KMS-11 (cell line): ENCODE results near the gene FCN1.

ENCODE experiments used
- H2AFZ ChIP-seq: fragments of 200-600 bp; sonication (generic); 2 replicates; pipeline ENCODE4 v1.6.1; 2016; ENCODE audit warnings: antibody characterized with exemption, mixed run types, low read depth
- H3K27ac ChIP-seq: fragments of 200-600 bp; sonication (generic); 2 replicates; pipeline ENCODE4 v1.6.1; 2016; ENCODE audit warnings: mild to moderate bottlenecking, mixed run types
- H3K27me3 ChIP-seq: fragments of 200-600 bp; sonication (generic); 2 replicates; pipeline ENCODE4 v1.6.1; 2017; ENCODE audit warnings: mild to moderate bottlenecking, low read depth, mixed run types, moderate library complexity; ENCODE audit not compliant: insufficient read depth
- H3K36me3 ChIP-seq: fragments of 200-600 bp; sonication (generic); 2 replicates; pipeline ENCODE4 v1.6.1; 2017; ENCODE audit warnings: mild to moderate bottlenecking, mixed run types; ENCODE audit not compliant: insufficient read depth
- H3K4me1 ChIP-seq: fragments of 200-600 bp; sonication (generic); 2 replicates; pipeline ENCODE4 v1.6.1; 2016; ENCODE audit warnings: mild to moderate bottlenecking, low read depth, mixed run types; ENCODE audit not compliant: poor library complexity, severe bottlenecking
- H3K4me2 ChIP-seq: fragments of 200-600 bp; sonication (generic); 2 replicates; pipeline ENCODE4 v1.7.0; 2016; ENCODE audit warnings: mild to moderate bottlenecking, mixed run types
- H3K4me3 ChIP-seq: fragments of 200-600 bp; sonication (generic); IDR thresholded peaks from 2 replicates; pipeline ENCODE4 v1.6.1; 2017; ENCODE audit warnings: low read depth, low read length, mixed read lengths; ENCODE audit not compliant: insufficient read depth
- H3K79me2 ChIP-seq: fragments of 200-600 bp; sonication (generic); 2 replicates; pipeline ENCODE4 v1.6.1; 2016; ENCODE audit warnings: low read depth, mixed run types; ENCODE audit not compliant: insufficient read depth
- H3K9ac ChIP-seq: fragments of 200-600 bp; sonication (generic); 2 replicates; pipeline ENCODE4 v1.6.1; 2016; ENCODE audit warnings: mild to moderate bottlenecking, mixed run types
- H4K20me1 ChIP-seq: fragments of 200-600 bp; sonication (generic); 2 replicates; pipeline ENCODE4 v1.6.1; 2016; ENCODE audit warnings: mild to moderate bottlenecking, mixed run types; ENCODE audit not compliant: insufficient read depth
- CTCF ChIP-seq: fragments of 200-600 bp; sonication (generic); conservative IDR thresholded peaks from 2 replicates; pipeline ENCODE4 v1.6.1; 2017; ENCODE audit warnings: low read depth, mild to moderate bottlenecking, antibody characterized with exemption, low read length, moderate library complexity, mixed read lengths

The FCN1 gene

DNA sequence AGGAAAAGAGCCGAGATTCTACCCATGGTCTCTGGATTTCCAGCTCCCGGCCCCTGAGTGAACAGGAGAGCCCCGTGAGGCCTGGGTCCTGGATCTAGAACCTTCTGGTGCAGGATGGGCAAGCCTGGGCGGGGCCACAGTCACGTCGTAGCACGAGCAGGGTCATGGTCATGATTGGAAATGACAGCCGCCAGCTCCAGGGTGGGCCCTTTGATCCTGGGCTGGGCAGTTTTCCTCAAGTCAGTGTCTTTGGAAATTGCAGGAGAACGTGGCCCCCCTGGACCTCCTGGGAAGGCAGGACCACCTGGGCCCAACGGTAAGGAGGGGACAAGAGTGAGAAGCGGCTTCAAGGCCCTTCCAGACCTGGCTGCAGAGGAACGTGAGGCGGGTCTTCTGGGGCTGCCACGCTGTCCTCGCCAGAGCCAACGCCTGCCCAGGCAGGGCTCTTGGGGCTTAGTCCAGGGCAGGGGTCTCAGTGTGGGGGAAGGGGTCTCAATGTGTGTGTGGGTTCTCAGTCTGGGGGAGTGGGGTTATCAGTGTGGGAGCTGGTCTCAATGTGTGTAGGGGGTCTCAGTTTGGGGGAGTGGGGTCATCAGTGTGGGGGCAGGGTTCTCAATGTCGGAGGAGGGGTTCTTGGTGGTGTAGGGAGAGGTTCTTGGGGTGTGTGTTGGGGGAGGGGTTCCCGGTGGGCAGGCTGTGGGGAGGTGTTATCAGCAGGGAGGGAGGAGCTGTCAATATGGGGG lies 34.5 kb downstream of the FCN1 start:
- H3K4me3 ChIP-seq, result no peak overlapping the region
- no peak overlapping the region for H3K27ac ChIP-seq
- H3K36me3 ChIP-seq, result no peaks in the 10 kb centered on the region
- H3K27me3 ChIP-seq, result peaks cover 12% of the 10 kb centered on the region; the same call in 1 of the 2 replicates
- no peak overlapping the region for H3K4me2 ChIP-seq
- no peaks in the 10 kb centered on the region for H3K79me2 ChIP-seq
- no peaks in the 10 kb centered on the region for H4K20me1 ChIP-seq
- TF ChIP-seq CTCF, result no peak
- no peak overlapping the region for H2AFZ ChIP-seq
- no peaks in the 10 kb centered on the region for H3K4me1 ChIP-seq
- no peak overlapping the region for H3K9ac ChIP-seq

DNA sequence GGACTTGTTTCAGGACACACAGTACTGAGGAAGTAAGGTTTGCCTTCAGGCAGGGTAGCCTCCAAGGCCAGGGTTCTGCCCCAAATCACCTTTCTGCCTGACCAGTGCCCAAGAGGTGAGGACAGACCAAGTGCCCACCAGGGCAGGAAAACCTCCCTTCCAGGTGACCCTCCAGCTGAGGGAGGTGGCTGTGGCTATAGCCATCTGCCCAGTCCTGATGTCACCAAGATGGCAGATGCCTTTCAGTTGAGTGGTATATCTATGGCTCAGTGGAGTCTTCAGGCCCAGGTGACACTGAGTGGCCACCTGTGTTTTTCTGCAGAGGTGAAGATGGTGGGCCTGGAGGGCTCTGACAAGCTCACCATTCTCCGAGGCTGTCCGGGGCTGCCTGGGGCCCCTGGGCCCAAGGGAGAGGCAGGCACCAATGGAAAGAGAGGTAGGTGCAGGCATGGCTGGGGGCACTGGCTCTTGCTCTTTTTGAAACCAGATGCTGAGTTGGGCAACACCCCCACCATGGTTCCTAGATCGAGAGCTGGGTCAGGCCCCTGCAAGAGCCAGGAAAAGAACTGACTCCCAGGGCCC lies 35.4 kb downstream of the FCN1 start:
- Histone ChIP-seq H3K79me2 (no peaks in the 10 kb centered on the region), H2AFZ (no peak overlapping the region), H3K36me3 (no peaks in the 10 kb centered on the region), H3K27ac (no peak overlapping the region), H3K4me1 (no peaks in the 10 kb centered on the region), H4K20me1 (no peaks in the 10 kb centered on the region), H3K9ac (no peak overlapping the region), H3K4me3 (no peak overlapping the region), H3K4me2 (no peak overlapping the region), H3K27me3 (peaks cover 8% of the 10 kb centered on the region; the same call in 1 of the 2 replicates)
- TF ChIP-seq CTCF, result no peak

- Histone ChIP-seq H4K20me1 (no peaks in the 10 kb centered on the region), H3K79me2 (no peaks in the 10 kb centered on the region), H3K27ac (no peak overlapping the region), H2AFZ (no peak overlapping the region), H3K4me3 (no peak overlapping the region), H3K27me3 (peaks cover 11% of the 10 kb centered on the region; the same call in 1 of the 2 replicates), H3K4me1 (no peaks in the 10 kb centered on the region), H3K4me2 (no peak overlapping the region), H3K9ac (no peak overlapping the region), H3K36me3 (no peaks in the 10 kb centered on the region)
- TF ChIP-seq CTCF, result no peak
Observed at GRCh38 chr9:134881313-134881670, 36.4 kb downstream of the FCN1 start.

GRCh38 chr9:134880484-134881312 lies 37.0 kb downstream of the FCN1 start, which contains the start of gene FCN2:
Gene FCN2 (plus strand): TSS chr9:134880810. CDS start chr9:134880822, 12 bp downstream.
- H3K27ac ChIP-seq, result no peak within 1 kb of the TSS
- H3K9ac ChIP-seq, result no peak within 1 kb of the TSS
- H3K4me3 ChIP-seq, result no peak within 1 kb of the TSS
- no peak within 1 kb of the TSS for H3K4me2 ChIP-seq
- H3K27me3 ChIP-seq, result peaks cover 11% of the 10 kb centered on the region; the same call in 1 of the 2 replicates
- H3K79me2 ChIP-seq, result no peaks in the 10 kb centered on the region
- H2AFZ ChIP-seq, result no peak within 1 kb of the TSS
- H4K20me1 ChIP-seq, result no peaks in the 10 kb centered on the region
- no peak for TF ChIP-seq CTCF
- no peaks in the 10 kb centered on the region for H3K36me3 ChIP-seq
- H3K4me1 ChIP-seq, result no peaks in the 10 kb centered on the region
